ENCODE measurements around the gene PWP1. TPM values are rescaled to one million over a fixed set of nuclear protein-coding genes. Genes with fewer than 3 reads are reported as not detected.

The PWP1 gene
- 10 to 100 TPM; 12.4 to 34.4 (median 22.0) TPM for polyA plus RNA-seq
- long read RNA-seq, donor 1, transcript PWP1-201 (15 exons, 2,621 nt), result major isoform, 14 of 49 reads
- long read RNA-seq, donor 1, partial matches to known transcripts, result 34 of 49 reads
- long read RNA-seq, donor 1, other reads (novel, unspliced or antisense), result 0 of 49 reads
- long read RNA-seq, donor 2, partial matches to known transcripts, result 0 of 1 reads
- long read RNA-seq, donor 2, other reads (novel, unspliced or antisense), result 0 of 1 reads
- long read RNA-seq, donor 3, transcript PWP1-201 (15 exons, 2,621 nt), result major isoform, 6 of 6 reads
- long read RNA-seq, donor 3, partial matches to known transcripts, result 0 of 6 reads
- long read RNA-seq, donor 3, other reads (novel, unspliced or antisense), result 0 of 6 reads
- long read RNA-seq, donor 4, result 0 reads
- long read RNA-seq, donor 5, result 0 reads
- long read RNA-seq, donor 6, transcript PWP1-201 (15 exons, 2,621 nt), result major isoform, 10 of 10 reads
- long read RNA-seq, donor 6, partial matches to known transcripts, result 0 of 10 reads
- long read RNA-seq, donor 6, other reads (novel, unspliced or antisense), result 0 of 10 reads
- long read RNA-seq, donor 7, result 0 reads
- long read RNA-seq, donor 8, partial matches to known transcripts, result 0 of 1 reads
- long read RNA-seq, donor 8, other reads (novel, unspliced or antisense), result 0 of 1 reads
- long read RNA-seq, donor 9, partial matches to known transcripts, result 0 of 2 reads
- long read RNA-seq, donor 9, other reads (novel, unspliced or antisense), result 0 of 2 reads
- long read RNA-seq, donor 10, transcript PWP1-201 (15 exons, 2,621 nt), result major isoform, 8 of 8 reads
- long read RNA-seq, donor 10, partial matches to known transcripts, result 0 of 8 reads
- long read RNA-seq, donor 10, other reads (novel, unspliced or antisense), result 0 of 8 reads

GRCh38 chr12:107685360-107686248 lies at the start of gene PWP1:
Gene PWP1 (plus strand): TSS chr12:107685799. CDS start chr12:107685900, 101 bp downstream.
- H3K27ac ChIP-seq (ENCODE audit: low read depth in 1 of 3, low read length in 2 of 3), result peak within 1 kb of the TSS; percentile 68 to 94 (median 93)

DNA sequence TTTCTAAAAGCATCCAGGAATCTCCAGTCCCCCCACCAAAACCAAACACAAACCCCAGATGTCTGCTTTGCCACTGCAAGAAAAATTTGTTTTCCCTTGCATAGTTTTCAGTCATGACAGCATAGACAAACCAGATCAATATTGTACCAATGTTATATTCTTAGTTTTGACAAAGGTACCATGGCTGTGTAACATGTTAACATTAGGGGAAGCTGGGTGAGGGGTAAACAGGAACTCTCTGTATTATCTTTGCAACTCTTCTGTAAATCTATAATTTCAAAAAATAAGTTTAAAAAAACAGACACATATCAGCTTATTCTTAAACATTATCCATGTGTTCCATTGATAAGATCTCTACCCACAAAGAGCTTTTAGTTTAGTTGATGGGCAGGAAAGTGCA lies 44.4 kb upstream of the PWP1 start:
- Histone ChIP-seq H3K4me1 (ENCODE audit: control insufficient read depth in 3 of 3, insufficient read depth in 2 of 3, low read depth in 1 of 3, low read length in 2 of 3) (no peaks in the 10 kb centered on the region), H3K27ac (ENCODE audit: low read depth in 1 of 3, low read length in 2 of 3) (no peak overlapping the region), H3K4me3 (ENCODE audit: low read depth in 1 of 3, low read length in 3 of 3) (no peak overlapping the region), H3K36me3 (ENCODE audit: control insufficient read depth in 3 of 3, insufficient read depth in 2 of 3, low read depth in 1 of 3, low read length in 3 of 3) (no peaks in the 10 kb centered on the region), H3K9me3 (ENCODE audit: control insufficient read depth in 2 of 2, insufficient read depth in 1 of 2, low read depth in 1 of 2, low read length in 1 of 2) (peaks cover 0 to 3% of the 10 kb centered on the region in 2 donors), H3K27me3 (ENCODE audit: control insufficient read depth in 3 of 3, insufficient read depth in 3 of 3, low read length in 3 of 3) (peaks cover 0 to 3% (median 0%) of the 10 kb centered on the region in 3 donors)
- DNase-seq, result no peak
- no peak for FAIRE-seq

More at GRCh38 chr12:107685360-107686248, at the start of gene PWP1:
- 0% methylated on average over 51 of the region's 51 CpGs for WGBS, 3 donors
- Histone ChIP-seq H3K9me3 (ENCODE audit: control insufficient read depth in 2 of 2, insufficient read depth in 1 of 2, low read depth in 1 of 2, low read length in 1 of 2) (peaks cover 0 to 4% of the 10 kb centered on the region in 2 donors), H3K4me3 (ENCODE audit: low read depth in 1 of 3, low read length in 3 of 3) (peak within 1 kb of the TSS; percentile 60 to 84 (median 73)), H3K4me1 (ENCODE audit: control insufficient read depth in 3 of 3, insufficient read depth in 2 of 3, low read depth in 1 of 3, low read length in 2 of 3) (peaks cover 2 to 7% (median 3%) of the 10 kb centered on the region in 3 donors), H3K36me3 (ENCODE audit: control insufficient read depth in 3 of 3, insufficient read depth in 2 of 3, low read depth in 1 of 3, low read length in 3 of 3) (peaks cover 2 to 13% (median 6%) of the 10 kb centered on the region in 3 donors), H3K27me3 (ENCODE audit: control insufficient read depth in 3 of 3, insufficient read depth in 3 of 3, low read length in 3 of 3) (no peaks in the 10 kb centered on the region)
- FAIRE-seq (no peak), DNase-seq (peak; percentile 97 to 99)

DNA sequence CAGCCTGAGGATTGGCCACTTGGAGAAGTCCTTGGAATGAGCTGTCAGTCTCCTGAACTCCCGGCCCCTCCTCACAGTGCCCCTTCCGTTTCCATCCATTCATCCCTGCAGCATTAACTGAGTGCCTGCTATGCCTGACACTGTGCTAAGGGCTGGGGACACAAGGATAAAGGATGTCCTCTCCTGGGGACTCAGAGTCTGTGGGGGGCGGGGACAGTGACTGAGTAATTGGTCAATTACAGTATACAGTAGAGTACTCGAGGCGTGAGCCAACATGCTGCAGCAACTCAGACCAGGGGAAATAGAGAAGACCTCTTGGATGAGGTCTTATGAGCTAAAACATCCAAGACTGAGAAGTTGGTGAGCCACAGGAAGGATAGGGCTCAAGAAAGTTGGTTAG lies 43.4 kb upstream of the PWP1 start:
- Histone ChIP-seq H3K9me3 (ENCODE audit: control insufficient read depth in 2 of 2, insufficient read depth in 1 of 2, low read depth in 1 of 2, low read length in 1 of 2) (peaks cover 0 to 3% of the 10 kb centered on the region in 2 donors), H3K27me3 (ENCODE audit: control insufficient read depth in 3 of 3, insufficient read depth in 3 of 3, low read length in 3 of 3) (peaks cover 0 to 3% (median 0%) of the 10 kb centered on the region in 3 donors), H3K36me3 (ENCODE audit: control insufficient read depth in 3 of 3, insufficient read depth in 2 of 3, low read depth in 1 of 3, low read length in 3 of 3) (no peaks in the 10 kb centered on the region), H3K4me1 (ENCODE audit: control insufficient read depth in 3 of 3, insufficient read depth in 2 of 3, low read depth in 1 of 3, low read length in 2 of 3) (no peaks in the 10 kb centered on the region), H3K27ac (ENCODE audit: low read depth in 1 of 3, low read length in 2 of 3) (no peak overlapping the region), H3K4me3 (ENCODE audit: low read depth in 1 of 3, low read length in 3 of 3) (no peak overlapping the region)
- no peak for FAIRE-seq
- 83 to 86% (median 85%) methylated on average over 5 of the region's 5 CpGs for WGBS, 3 donors
- DNase-seq, result no peak

GRCh38 chr12:107645630-107646333 lies 39.8 kb upstream of the PWP1 start:
- H3K27me3 ChIP-seq (ENCODE audit: control insufficient read depth in 3 of 3, insufficient read depth in 3 of 3, low read length in 3 of 3), result peaks cover 0 to 3% (median 0%) of the 10 kb centered on the region in 3 donors
- no peaks in the 10 kb centered on the region for H3K4me1 ChIP-seq (ENCODE audit: control insufficient read depth in 3 of 3, insufficient read depth in 2 of 3, low read depth in 1 of 3, low read length in 2 of 3)
- FAIRE-seq (no peak), DNase-seq (no peak)
- H3K9me3 ChIP-seq (ENCODE audit: control insufficient read depth in 2 of 2, insufficient read depth in 1 of 2, low read depth in 1 of 2, low read length in 1 of 2), result peaks cover 0 to 3% of the 10 kb centered on the region in 2 donors
- no peak overlapping the region for H3K27ac ChIP-seq (ENCODE audit: low read depth in 1 of 3, low read length in 2 of 3)
- H3K36me3 ChIP-seq (ENCODE audit: control insufficient read depth in 3 of 3, insufficient read depth in 2 of 3, low read depth in 1 of 3, low read length in 3 of 3), result no peaks in the 10 kb centered on the region
- no peak overlapping the region for H3K4me3 ChIP-seq (ENCODE audit: low read depth in 1 of 3, low read length in 3 of 3)
- 63 to 89% (median 84%) methylated on average over 27 of the region's 27 CpGs for WGBS, 3 donors

DNA sequence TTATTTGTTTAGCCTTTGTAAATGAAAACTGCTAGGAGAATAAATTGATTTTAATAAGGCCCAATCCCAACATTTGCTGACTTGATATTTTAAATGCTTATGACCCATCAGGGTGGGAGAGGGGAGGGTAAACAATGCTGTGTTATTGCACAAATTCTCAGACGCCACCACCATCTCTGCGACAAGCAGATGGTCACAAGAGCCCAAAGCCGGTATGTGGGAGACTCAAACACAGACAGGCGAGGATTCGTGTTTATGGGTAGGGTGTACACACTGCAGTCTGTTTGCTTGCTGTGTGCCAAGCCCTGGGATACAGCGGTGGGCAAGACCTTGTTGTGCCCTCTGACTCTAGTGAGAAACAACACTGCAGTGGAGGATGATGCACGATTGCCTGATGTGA lies 39.2 kb upstream of the PWP1 start:
- WGBS, 3 donors, result 83 to 93% (median 93%) methylated on average over 7 of the region's 7 CpGs
- H3K4me1 ChIP-seq (ENCODE audit: control insufficient read depth in 3 of 3, insufficient read depth in 2 of 3, low read depth in 1 of 3, low read length in 2 of 3), result no peaks in the 10 kb centered on the region
- FAIRE-seq, result no peak

GRCh38 chr12:107649661-107650061 lies 35.9 kb upstream of the PWP1 start:
- Histone ChIP-seq H3K4me1 (ENCODE audit: control insufficient read depth in 3 of 3, insufficient read depth in 2 of 3, low read depth in 1 of 3, low read length in 2 of 3) (peaks cover 0 to under 1% (median 0%) of the 10 kb centered on the region in 3 donors), H3K9me3 (ENCODE audit: control insufficient read depth in 2 of 2, insufficient read depth in 1 of 2, low read depth in 1 of 2, low read length in 1 of 2) (peaks cover 0 to 1% of the 10 kb centered on the region in 2 donors), H3K27me3 (ENCODE audit: control insufficient read depth in 3 of 3, insufficient read depth in 3 of 3, low read length in 3 of 3) (peaks cover 0 to 5% (median 0%) of the 10 kb centered on the region in 3 donors), H3K36me3 (ENCODE audit: control insufficient read depth in 3 of 3, insufficient read depth in 2 of 3, low read depth in 1 of 3, low read length in 3 of 3) (no peaks in the 10 kb centered on the region), H3K4me3 (ENCODE audit: low read depth in 1 of 3, low read length in 3 of 3) (no peak overlapping the region), H3K27ac (ENCODE audit: low read depth in 1 of 3, low read length in 2 of 3) (no peak overlapping the region)
- WGBS, 3 donors, result 58 to 75% (median 71%) methylated on average over 4 of the region's 4 CpGs
- FAIRE-seq (no peak), DNase-seq (no peak)

More for the DNA sequence above, 39.2 kb upstream of the PWP1 start:
- Histone ChIP-seq H3K9me3 (ENCODE audit: control insufficient read depth in 2 of 2, insufficient read depth in 1 of 2, low read depth in 1 of 2, low read length in 1 of 2) (peaks cover 0 to 3% of the 10 kb centered on the region in 2 donors), H3K27me3 (ENCODE audit: control insufficient read depth in 3 of 3, insufficient read depth in 3 of 3, low read length in 3 of 3) (peaks cover 0 to 5% (median 0%) of the 10 kb centered on the region in 3 donors), H3K4me3 (ENCODE audit: low read depth in 1 of 3, low read length in 3 of 3) (no peak overlapping the region), H3K36me3 (ENCODE audit: control insufficient read depth in 3 of 3, insufficient read depth in 2 of 3, low read depth in 1 of 3, low read length in 3 of 3) (no peaks in the 10 kb centered on the region), H3K27ac (ENCODE audit: low read depth in 1 of 3, low read length in 2 of 3) (no peak overlapping the region)
- no peak for DNase-seq

DNA sequence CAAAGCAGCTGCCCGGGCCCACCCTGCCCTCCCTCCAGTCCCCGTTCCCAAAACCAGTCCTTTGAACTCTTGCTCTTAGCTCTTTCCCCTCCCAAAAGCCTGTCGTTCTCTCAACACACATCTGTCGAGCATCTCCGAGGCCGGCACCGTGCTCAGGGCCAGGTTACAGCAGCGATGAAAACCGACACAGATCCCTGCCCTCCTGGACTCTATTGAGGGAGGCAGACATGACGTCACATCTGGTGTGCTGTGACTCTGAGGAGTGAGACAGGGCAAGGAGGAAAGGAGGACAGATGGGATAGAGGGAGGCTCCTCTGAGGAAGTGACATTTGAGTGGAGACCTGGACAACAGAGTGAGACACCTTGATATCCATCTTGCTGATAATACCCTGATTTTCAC lies 34.6 kb upstream of the PWP1 start:
- Histone ChIP-seq H3K36me3 (ENCODE audit: control insufficient read depth in 3 of 3, insufficient read depth in 2 of 3, low read depth in 1 of 3, low read length in 3 of 3) (no peaks in the 10 kb centered on the region), H3K4me3 (ENCODE audit: low read depth in 1 of 3, low read length in 3 of 3) (no peak overlapping the region), H3K9me3 (ENCODE audit: control insufficient read depth in 2 of 2, insufficient read depth in 1 of 2, low read depth in 1 of 2, low read length in 1 of 2) (no peaks in the 10 kb centered on the region), H3K27ac (ENCODE audit: low read depth in 1 of 3, low read length in 2 of 3) (no peak overlapping the region), H3K4me1 (ENCODE audit: control insufficient read depth in 3 of 3, insufficient read depth in 2 of 3, low read depth in 1 of 3, low read length in 2 of 3) (peaks cover 0 to 10% (median 6%) of the 10 kb centered on the region in 3 donors), H3K27me3 (ENCODE audit: control insufficient read depth in 3 of 3, insufficient read depth in 3 of 3, low read length in 3 of 3) (peaks cover 0 to 2% (median 0%) of the 10 kb centered on the region in 3 donors)
- DNase-seq, result no peak
- WGBS, 3 donors, result 74 to 81% (median 77%) methylated on average over 10 of the region's 10 CpGs
- no peak for FAIRE-seq

All from small intestine (tissue), 16 donors.